IPS DF 19.7 (cell line): ENCODE measurements around the gene CFHR3.
"Not testable (repeated sequence)": the region's sequence is repeated elsewhere in the genome, so short reads cannot be mapped to it uniquely, and the experiment has no call there.

Experiments
- DNase-seq: peaks from one replicate; pipeline ENCODE4 v3.0.0-alpha.2; 2013; ENCODE audit warnings: low read depth, low spot score

The CFHR3 gene

DNA sequence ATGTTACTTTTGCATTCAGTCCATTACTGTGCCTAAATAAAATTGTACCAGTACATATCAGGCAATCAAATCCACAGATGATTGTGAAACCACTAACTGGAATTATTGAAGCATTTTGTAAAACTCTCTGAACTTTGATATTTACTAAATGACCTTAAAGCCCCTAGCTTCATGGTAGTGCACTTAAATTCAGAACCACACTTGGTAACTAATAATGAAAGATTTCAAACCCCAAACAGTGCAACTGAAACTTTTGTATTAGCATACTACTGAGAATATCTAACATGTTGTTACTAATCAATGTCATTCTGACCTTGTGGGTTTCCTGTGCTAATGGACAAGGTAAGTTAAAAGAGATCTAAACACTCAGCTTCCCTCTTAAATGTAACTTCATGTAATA is at the start of gene CFHR3:
Gene CFHR3, plus strand, starts transcription at position 238 of the 400 bp plus-strand sequence. Its CDS starts 47 bp downstream, at position 285.
- DNase-seq, result no peak

- no peak for DNase-seq
Observed at GRCh38 chr1:196732526-196732925, 42.1 kb upstream of the CFHR3 start.

GRCh38 chr1:196733091-196733970 is 41.3 kb upstream of the CFHR3 start:
- no peak for DNase-seq

DNA sequence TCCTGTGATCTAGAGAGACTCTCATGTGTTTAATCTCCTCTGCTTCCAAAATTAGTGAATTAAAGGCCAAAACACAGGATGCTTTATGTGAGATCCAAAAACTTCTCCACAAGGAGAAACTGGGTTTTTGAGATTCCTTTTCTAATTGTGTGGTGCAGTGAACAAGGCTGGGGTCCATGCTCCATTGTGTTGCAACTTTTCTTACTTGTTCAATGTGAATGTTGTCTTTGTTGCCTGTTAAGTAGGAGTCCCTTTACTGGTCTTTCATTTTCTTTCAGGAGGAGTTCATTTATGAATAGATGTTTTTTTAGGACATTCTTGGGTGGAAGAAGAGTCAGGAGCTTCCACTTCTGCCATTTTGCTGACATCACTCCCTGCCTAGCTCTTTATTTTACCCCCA is 40.6 kb upstream of the CFHR3 start:
- no peak for DNase-seq

DNA sequence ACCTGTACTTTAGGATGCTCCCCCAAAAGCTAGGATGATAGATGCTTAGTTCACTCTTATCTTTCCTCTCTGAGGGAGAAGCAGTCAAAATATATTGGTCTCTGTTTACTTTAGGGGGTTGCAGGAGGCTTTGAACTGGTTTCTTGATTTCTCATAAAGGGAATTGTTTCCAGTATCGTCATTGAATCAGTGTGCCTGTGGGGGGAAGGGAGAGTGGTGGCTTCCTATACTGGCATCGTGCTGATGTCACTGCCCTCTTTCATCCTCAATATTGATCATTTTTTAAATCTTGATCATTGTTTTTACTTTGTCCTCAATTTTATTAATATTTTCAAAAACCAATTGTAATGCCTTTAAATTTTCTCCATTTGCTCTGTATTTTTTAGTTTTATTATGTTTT is 40.2 kb upstream of the CFHR3 start:
- DNase-seq, result no peak

GRCh38 chr1:196738730-196739129 is 35.9 kb upstream of the CFHR3 start:
- DNase-seq, result no peak

- DNase-seq, result not testable (repeated sequence)
Observed at GRCh38 chr1:196743244-196743643, 31.4 kb upstream of the CFHR3 start.

DNA sequence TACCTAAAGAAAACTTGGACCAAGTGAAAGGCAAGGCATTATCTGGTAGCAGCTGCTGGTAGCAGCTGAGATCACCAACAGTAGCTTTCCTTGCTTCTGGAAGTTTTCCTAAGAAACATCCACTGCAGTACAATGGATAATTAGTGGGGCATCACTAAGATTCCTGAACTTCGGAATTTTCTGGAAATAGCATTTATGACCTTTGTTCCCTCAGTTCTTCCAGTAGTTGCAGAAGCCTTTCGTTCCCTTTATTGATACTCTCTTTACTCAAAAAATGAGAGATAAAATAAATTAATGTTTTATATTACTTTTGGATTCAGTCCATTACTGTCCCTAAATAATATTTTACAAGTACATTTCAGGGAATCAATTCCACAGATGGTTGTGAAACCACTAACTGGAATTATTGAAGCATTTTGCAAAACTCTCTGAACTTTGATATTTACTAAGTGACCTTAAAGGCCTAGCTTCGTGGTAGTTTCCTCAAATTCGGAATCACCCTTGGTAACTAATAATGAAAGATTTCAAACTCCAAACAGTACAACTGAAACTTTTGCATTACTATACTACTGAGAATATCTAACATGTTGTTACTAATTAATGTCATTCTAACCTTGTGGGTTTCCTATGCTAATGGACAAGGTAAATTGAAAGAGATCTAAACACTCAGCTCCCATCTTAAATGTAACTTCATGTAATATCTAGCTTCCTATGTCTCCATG is 9.5 kb upstream of the CFHR3 start:
- DNase-seq, result not testable (repeated sequence)

- DNase-seq, result not testable (repeated sequence)
Observed at GRCh38 chr1:196769823-196770222, 4.8 kb upstream of the CFHR3 start.

DNA sequence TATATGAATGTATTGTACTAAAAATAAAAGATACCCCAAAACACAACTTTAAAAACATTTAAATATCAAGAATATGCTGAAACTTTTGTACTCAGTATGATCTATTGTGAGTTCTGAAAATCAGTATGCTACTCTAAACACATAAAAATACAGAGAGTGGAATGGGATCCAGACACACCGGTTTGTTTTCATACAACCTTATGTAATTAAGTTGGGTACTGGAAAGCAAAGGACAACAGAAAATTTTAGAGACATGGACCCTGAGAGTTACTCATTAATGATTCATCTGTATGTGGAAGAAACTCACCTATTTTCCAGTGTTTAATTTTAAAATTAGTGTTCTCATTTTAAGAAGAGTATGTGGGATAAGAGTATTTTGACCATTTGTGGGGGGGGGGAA is 927 bp upstream of the CFHR3 start:
- no peak for DNase-seq

GRCh38 chr1:196774175-196774574 is 465 bp upstream of the CFHR3 start:
- DNase-seq, result no peak

DNA sequence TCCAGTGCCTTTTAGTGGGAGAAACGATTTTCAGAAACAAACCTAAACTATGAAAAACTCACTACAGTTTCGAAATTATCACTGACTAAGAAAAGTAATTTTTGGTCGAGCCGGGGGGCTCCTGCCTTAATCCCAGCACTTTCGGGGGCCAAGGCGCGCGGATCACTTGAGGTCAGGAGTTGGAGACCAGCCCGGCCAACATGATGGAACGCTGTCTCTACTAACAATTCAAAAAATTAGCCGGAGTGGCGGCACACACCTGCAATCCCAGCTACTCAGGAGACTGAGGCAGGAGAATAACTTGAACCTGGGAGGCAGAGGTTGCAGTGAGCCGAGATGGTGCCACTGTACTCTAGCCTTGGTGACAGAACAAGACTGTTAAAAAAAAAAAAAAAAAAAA is 3.0 kb downstream of the CFHR3 start:
- no peak for DNase-seq

- no peak for DNase-seq
Observed at GRCh38 chr1:196779093-196779492, 4.5 kb downstream of the CFHR3 start.

- not testable (repeated sequence) for DNase-seq
Observed at GRCh38 chr1:196791252-196791651, 16.6 kb downstream of the CFHR3 start.

DNA sequence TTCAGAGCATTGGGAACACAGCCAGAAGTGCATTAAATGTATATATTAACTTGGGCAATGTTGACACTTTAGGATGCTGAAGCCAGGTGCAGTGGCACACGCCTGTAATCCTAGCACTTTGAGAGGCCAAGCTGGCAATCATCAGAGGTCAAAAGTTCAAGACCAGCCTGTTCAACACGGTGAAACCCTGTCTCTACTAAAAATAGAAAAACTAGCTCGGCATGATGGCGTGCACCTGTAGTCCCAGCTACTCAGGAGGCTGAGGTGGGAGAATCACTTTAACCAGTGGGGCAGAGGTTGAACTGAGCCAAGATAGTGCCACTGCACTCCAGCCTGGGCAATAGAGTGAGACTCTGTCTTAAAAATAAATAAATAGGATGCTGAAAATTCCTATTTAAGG is 19.5 kb downstream of the CFHR3 start:
- not testable (repeated sequence) for DNase-seq

GRCh38 chr1:196797891-196798290 is 23.3 kb downstream of the CFHR3 start:
- DNase-seq, result no peak

- DNase-seq, result not testable (repeated sequence)
Observed at GRCh38 chr1:196801920-196802319, 27.3 kb downstream of the CFHR3 start.

- DNase-seq, result no peak
Observed at GRCh38 chr1:196808529-196809235, 34.0 kb downstream of the CFHR3 start.

- not testable (repeated sequence) for DNase-seq
Observed at GRCh38 chr1:196817442-196817841, 42.8 kb downstream of the CFHR3 start.

- not testable (repeated sequence) for DNase-seq
Observed at GRCh38 chr1:196819531-196819930, 44.9 kb downstream of the CFHR3 start, which contains the start of gene CFHR1. CFHR1 (plus strand) TSS chr1:196819731; CDS start chr1:196819845, 114 bp downstream.

DNA sequence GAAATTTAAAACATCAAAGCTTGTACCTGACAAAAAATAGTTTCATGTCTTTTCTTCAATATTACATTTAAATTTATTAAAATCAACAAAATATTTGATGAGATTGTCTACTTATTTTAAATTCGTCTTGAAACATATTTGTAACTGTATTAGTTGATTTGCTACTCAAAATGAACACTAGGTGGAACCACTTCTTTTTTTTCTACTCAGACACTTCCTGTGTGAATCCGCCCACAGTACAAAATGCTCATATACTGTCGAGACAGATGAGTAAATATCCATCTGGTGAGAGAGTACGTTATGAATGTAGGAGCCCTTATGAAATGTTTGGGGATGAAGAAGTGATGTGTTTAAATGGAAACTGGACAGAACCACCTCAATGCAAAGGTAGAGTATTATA is 53.2 kb downstream of the CFHR3 start:
- DNase-seq, result not testable (repeated sequence)
